K562 (cell line): ENCODE results near the gene SIGLEC7. TPM values are rescaled to one million over a fixed set of nuclear protein-coding genes. Genes with fewer than 3 reads are reported as not detected.

Experiments used
- ATAC-seq: fragments of 200-7000 bp; cut with Tn5 transposase; 3 replicates; pipeline ENCODE4 v1.9.1; 2020; ENCODE audit warnings: moderate library complexity
- BruUV-seq: library from RNA; stranded (reverse); fragments of 400-500 nt; replicated peaks from 2 replicates; lab custom pipeline; 2021; lab: Mats Ljungman, UMichigan
- CTCF ChIA-PET: fragments of 300-600 bp; formaldehyde crosslinking; extraction: SDS; loops from one replicate; lab custom pipeline; 2021; ENCODE audit warnings: low intra/inter-chr PET ratio; lab: Yijun Ruan, JAX
- POLR2A ChIA-PET: fragments of 300-600, 350-650 bp; sonication (Branson Sonifier 250); formaldehyde crosslinking; extraction: SDS; loops from one replicate; lab custom pipeline; 2021; ENCODE audit warnings: antibody characterized with exemption, inconsistent platforms; lab: Yijun Ruan, JAX
- DNase-seq, 4 experiments: peaks; one replicate each; pipeline versions ENCODE4 v3.0.0 to v3.0.0-alpha.2; 2011 to 2018; ENCODE audit warnings: low spot score in 3 of 4, mixed read lengths in 3 of 4; ENCODE audit errors: extremely low read depth in 1 of 4
- FAIRE-seq: peaks from 2 replicates; lab custom pipeline; 2011; peaks lifted over from hg19 to GRCh38; lab: Jason Lieb, UNC
- H2AFZ ChIP-seq: 2 replicates; pipeline ENCODE4 v1.6.0; 2011; ENCODE audit warnings: low read depth, low read length, control low read depth, inconsistent platforms
- H3K27ac ChIP-seq: fragments of 200-600 bp; 3 replicates; pipeline ENCODE4 v1.8.0; 2011; ENCODE audit warnings: low read depth, mild to moderate bottlenecking, control low read depth, inconsistent platforms, low read length, moderate library complexity, mixed read lengths; ENCODE audit errors: extremely low read depth
- H3K27me3 ChIP-seq, 2 experiments: fragments of 300-600 bp in 1 of 2; 2 replicates in 1 of 2; 3 replicates in 1 of 2; pipeline versions ENCODE4 v1.6.0 to v1.8.0; 2011; ENCODE audit warnings: inconsistent platforms in 2 of 2, low read length in 2 of 2, mild to moderate bottlenecking in 1 of 2, mixed read lengths in 1 of 2, moderate library complexity in 1 of 2; ENCODE audit not compliant: control insufficient read depth in 2 of 2, insufficient read depth in 2 of 2
- H3K36me3 ChIP-seq: fragments of 300-600 bp; 3 replicates; pipeline ENCODE4 v1.8.0; 2011; ENCODE audit warnings: mild to moderate bottlenecking, low read length, inconsistent platforms; ENCODE audit not compliant: control insufficient read depth, insufficient read depth
- H3K4me1 ChIP-seq, 2 experiments: fragments of 200-600 bp in 1 of 2; replicated peaks in 1 of 2; 2 replicates in 1 of 2; 3 replicates in 1 of 2; pipeline versions ENCODE4 v1.5.1 to v1.8.0; 2011; ENCODE audit warnings: inconsistent platforms in 2 of 2, low read length in 2 of 2, mild to moderate bottlenecking in 1 of 2, mixed read lengths in 1 of 2, moderate library complexity in 1 of 2; ENCODE audit not compliant: control insufficient read depth in 2 of 2, insufficient read depth in 2 of 2
- H3K4me2 ChIP-seq: 2 replicates; pipeline ENCODE4 v1.6.1; 2011; ENCODE audit warnings: low read length, control low read depth, inconsistent platforms, mixed read lengths; ENCODE audit not compliant: insufficient read depth
- H3K4me3 ChIP-seq: fragments of 200-600 bp; sonication (generic), shearing (Covaris generic); 2 replicates; pipeline ENCODE4 v1.5.1; 2016; ENCODE audit warnings: control low read depth, inconsistent platforms
- H3K79me2 ChIP-seq: fragments of 200-600 bp; 3 replicates; pipeline ENCODE4 v1.8.0; 2011; ENCODE audit warnings: low read length, inconsistent platforms; ENCODE audit not compliant: control insufficient read depth, insufficient read depth
- H3K9ac ChIP-seq, 2 experiments: 2 replicates each; pipeline versions ENCODE4 v1.6.0 to v1.6.1; 2011; ENCODE audit warnings: low read depth in 2 of 2, low read length in 2 of 2, control low read depth in 1 of 2, inconsistent platforms in 1 of 2, mild to moderate bottlenecking in 1 of 2, mixed read lengths in 1 of 2; ENCODE audit not compliant: insufficient read depth in 1 of 2
- H3K9me1 ChIP-seq: one replicate; pipeline ENCODE4 v1.6.0; 2011; ENCODE audit warnings: inconsistent platforms, mild to moderate bottlenecking, low read length, moderate library complexity; ENCODE audit not compliant: control insufficient read depth, insufficient read depth
- H3K9me3 ChIP-seq: replicated peaks from 2 replicates; pipeline ENCODE4 v1.5.1; 2011; ENCODE audit warnings: low read depth, low read length, inconsistent platforms; ENCODE audit not compliant: control insufficient read depth, insufficient read depth
- H4K20me1 ChIP-seq: replicated peaks from 2 replicates; pipeline ENCODE4 v1.6.1; 2011; ENCODE audit warnings: low read length, inconsistent platforms, mixed read lengths; ENCODE audit not compliant: control insufficient read depth, insufficient read depth
- CTCF ChIP-seq, 3 experiments: IDR thresholded peaks in 2 of 3; conservative IDR thresholded peaks in 1 of 3; 2 replicates each; pipeline ENCODE4 v1.5.1; 2011 to 2012; ENCODE audit warnings: low read length in 3 of 3, mild to moderate bottlenecking in 3 of 3, control low read depth in 2 of 3, improper control_type of control experiment in 1 of 3, inconsistent platforms in 1 of 3, low read depth in 1 of 3, mixed read lengths in 1 of 3, moderate library complexity in 1 of 3; ENCODE audit not compliant: insufficient read depth in 2 of 3
- EP400 ChIP-seq: fragments of 450-650 bp; IDR thresholded peaks from 2 replicates; pipeline ENCODE4 v1.6.1; 2017; ENCODE audit warnings: antibody characterized with exemption, mild to moderate bottlenecking, moderate library complexity
- FOXK1 ChIP-seq: sonication (generic); formaldehyde crosslinking; IDR thresholded peaks from 2 replicates; pipeline ENCODE4 v1.8.0; 2022; ENCODE audit warnings: missing genetic modification reagents, mild to moderate bottlenecking, borderline replicate concordance
- MLLT1 ChIP-seq, 2 experiments: fragments of 450-650 bp; IDR thresholded peaks; 2 replicates each; pipeline ENCODE4 v1.6.1; 2016
- RBBP5 ChIP-seq: fragments of 200-600 bp; sonication (generic); IDR thresholded peaks from 2 replicates; pipeline ENCODE4 v1.6.1; 2012; ENCODE audit warnings: borderline replicate concordance, mild to moderate bottlenecking, low read length, control low read depth, inconsistent platforms; ENCODE audit not compliant: insufficient read depth, poor library complexity, severe bottlenecking
- REST ChIP-seq, 2 experiments: fragments of 450-650 bp; formaldehyde crosslinking in 1 of 2; IDR thresholded peaks; 2 replicates each; pipeline versions ENCODE4 v1.4.0 to v1.6.1; 2014 to 2020; ENCODE audit warnings: mild to moderate bottlenecking in 2 of 2, borderline replicate concordance in 1 of 2, low read depth in 1 of 2
- ZFP1 ChIP-seq: fragments of 450-650 bp; formaldehyde crosslinking; IDR thresholded peaks from 2 replicates; pipeline ENCODE4 v1.4.0; 2020; ENCODE audit warnings: mild to moderate bottlenecking, mixed read lengths
- WGBS: fragments of 100-300 bp; shearing (Covaris generic); methylation state at CpG from one replicate; pipeline ENCODE4 v1.1.6; 2016; ENCODE audit warnings: low coverage, mixed read lengths; ENCODE audit not compliant: insufficient coverage; ENCODE audit errors: missing lambda C conversion rate; 5-methylcytosine and 5-hydroxymethylcytosine counted together
- in situ Hi-C: fragments of 300-500 bp; cut with MboI; formaldehyde crosslinking; loops from 4 replicates; pipeline ENCODE4 v1.15.0; 2018; ENCODE audit warnings: inconsistent platforms, mixed read lengths
- intact Hi-C: fragments of 100-400 bp; cut with micrococcal nuclease; formaldehyde crosslinking; loops from 2 replicates; pipeline ENCODE4 v1.14.2; 2022
- polyA plus RNA-seq, 8 experiments: library from polyadenylated mRNA; depleted of rRNA in 4 of 8; stranded (reverse) in 5 of 8; unstranded in 3 of 8; fragments of >200 nt; fragmentation: Nextera tagmentation in 2 of 8; fragmentation: Illumina TruSeq in 1 of 8; extraction: Ambion mirVana in 2 of 8; extraction: Trizol in 1 of 8; gene quantifications; 2 replicates each; pipeline versions ENCODE4 v1.2.1 to v1.2.3, GENCODE V29; 2011 to 2014; ENCODE audit warnings: inconsistent platforms in 1 of 8, missing spikeins in 1 of 8
- total RNA-seq, 7 experiments: library from RNA; depleted of rRNA in 6 of 7; stranded (reverse); fragments of >200 nt in 6 of 7; fragmentation: Illumina TruSeq in 2 of 7; extraction: Trizol in 2 of 7; gene quantifications; 2 replicates each; pipeline versions ENCODE4 v1.2.1 to v1.2.3, GENCODE V29; 2011 to 2021; ENCODE audit warnings: low replicate concordance in 1 of 7

Gene SIGLEC7
- total and polyA plus RNA-seq, 9 of the 15 experiments (the other 6 are each of a cell fraction or from before 2014, with no cell fraction given): 0.10 to 0.12 TPM; not detected in 7

- peaks cover 31% of the 10 kb centered on the region for H3K79me2 ChIP-seq
- H3K9me3 ChIP-seq: no peaks in the 10 kb centered on the region
- H2AFZ ChIP-seq: peak overlapping the region; percentile 96
- BruUV-seq: TSS peak; percentile 56
- H3K4me3 ChIP-seq: peak overlapping the region; percentile 63
- in situ Hi-C loops: no loop called here
- ChIA-PET POLR2A (no interaction called here), CTCF (interaction anchor here (0.6 to 1.5 kb wide), 2 partner anchors 13 to 150 kb away, joined by 3 to 5 read pairs; no protein-coding TSS in a partner anchor)
- DNase-seq (peak in 2 of 4 experiments; percentile 55 to 78), FAIRE-seq (no peak), ATAC-seq (peak; percentile 84)
- WGBS: 7% methylated on average over 18 of the region's 18 CpGs
- H3K4me2 ChIP-seq: peak overlapping the region; percentile 92
- H3K36me3 ChIP-seq: peaks cover 28% of the 10 kb centered on the region; the same call in 2 of the 3 replicates
- peaks cover 9 to 22% of the 10 kb centered on the region in 2 experiments; a peak in 4 of 5 replicates for H3K4me1 ChIP-seq
- peak overlapping the region; percentile 81 for H3K27ac ChIP-seq
- no peaks in the 10 kb centered on the region for H4K20me1 ChIP-seq
- H3K9ac ChIP-seq: peak overlapping the region; percentile 85 to 94
- intact Hi-C loops: no loop called here
- H3K9me1 ChIP-seq: no peaks in the 10 kb centered on the region
- peaks cover 3 to 13% of the 10 kb centered on the region in 2 experiments; a peak in 4 of 5 replicates for H3K27me3 ChIP-seq
- TF ChIP-seq FOXK1 (CRISPR knock-in tag) (peak; percentile 74; the same call in 1 of the 2 replicates), ZFP1 (CRISPR knock-in tag) (no peak), RBBP5 (peak; percentile 44), EP400 (no peak), REST (IDR thresholded peaks at IDR 0.05; ENCODE audit: borderline replicate concordance) (0 out of 2 replicates have a peak, but pooled peaks have one; percentile 7), REST (CRISPR knock-in tag; IDR thresholded peaks at IDR 0.05; ENCODE audit: low read depth) (no peak), MLLT1 (IDR thresholded peaks at IDR 0.05) (0 out of 4 replicates have a peak, but pooled peaks of 1 of the 2 experiments have one; percentile 47), CTCF (IDR thresholded peaks at IDR 0.05 in 2 of 3, conservative IDR thresholded peaks at IDR 0.05 in 1 of 3; ENCODE audit: insufficient read depth in 2 of 3, low read depth in 1 of 3, low read length in 3 of 3) (peak in 2 of 3 experiments; percentile 23 to 38; a peak in 2 of 6 replicates)
Measured at GRCh38 chr19:51107406-51108065, 34.6 kb upstream of the SIGLEC7 start.
